ENCODE data around the gene SAP25.
"Not testable (repeated sequence)": the region's sequence is repeated elsewhere in the genome, so short reads cannot be mapped to it uniquely, and the experiment has no call there.

Gene SAP25

DNA sequence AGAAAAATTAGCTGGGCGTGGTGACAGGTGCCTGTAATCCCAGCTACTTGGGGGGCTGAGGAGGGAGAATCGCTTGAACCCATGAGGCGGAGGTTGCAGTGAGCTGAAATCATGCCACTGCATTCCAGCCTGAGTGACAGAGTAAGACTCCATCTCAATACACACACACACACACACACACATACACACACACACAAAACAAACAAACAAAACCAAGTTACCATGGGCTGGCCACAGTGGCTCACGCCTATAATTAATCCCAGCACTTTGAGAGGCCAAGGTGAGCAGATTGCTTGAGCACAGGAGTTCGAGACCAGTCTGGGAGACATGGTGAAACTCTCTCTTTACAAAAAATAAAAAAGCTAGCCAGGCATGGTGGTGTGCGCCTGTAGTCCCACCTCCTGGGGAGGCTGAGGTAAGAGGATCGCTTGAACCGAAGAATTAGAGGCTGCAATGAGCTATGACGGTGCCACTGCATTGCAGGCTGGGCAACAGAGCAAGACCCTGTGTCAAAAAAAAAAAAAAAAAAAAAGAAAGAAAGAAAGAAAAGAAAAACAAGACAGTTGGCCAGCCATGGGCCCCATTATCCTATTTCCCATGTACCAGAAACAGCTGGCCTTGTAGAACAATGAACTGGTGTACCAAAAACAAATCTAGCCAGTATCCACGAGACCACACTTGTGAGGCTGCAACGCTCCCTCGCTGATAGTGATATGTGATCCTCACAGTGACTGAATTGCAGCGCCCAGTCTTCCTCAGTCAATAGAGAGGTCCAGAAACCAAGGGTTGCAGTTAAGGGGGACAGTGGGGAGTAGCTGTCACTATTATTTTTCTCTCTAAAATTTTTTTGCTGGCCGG lies 41.3 kb downstream of the SAP25 start:
- DNase-seq (ENCODE audit: low spot score) = no peak

DNA sequence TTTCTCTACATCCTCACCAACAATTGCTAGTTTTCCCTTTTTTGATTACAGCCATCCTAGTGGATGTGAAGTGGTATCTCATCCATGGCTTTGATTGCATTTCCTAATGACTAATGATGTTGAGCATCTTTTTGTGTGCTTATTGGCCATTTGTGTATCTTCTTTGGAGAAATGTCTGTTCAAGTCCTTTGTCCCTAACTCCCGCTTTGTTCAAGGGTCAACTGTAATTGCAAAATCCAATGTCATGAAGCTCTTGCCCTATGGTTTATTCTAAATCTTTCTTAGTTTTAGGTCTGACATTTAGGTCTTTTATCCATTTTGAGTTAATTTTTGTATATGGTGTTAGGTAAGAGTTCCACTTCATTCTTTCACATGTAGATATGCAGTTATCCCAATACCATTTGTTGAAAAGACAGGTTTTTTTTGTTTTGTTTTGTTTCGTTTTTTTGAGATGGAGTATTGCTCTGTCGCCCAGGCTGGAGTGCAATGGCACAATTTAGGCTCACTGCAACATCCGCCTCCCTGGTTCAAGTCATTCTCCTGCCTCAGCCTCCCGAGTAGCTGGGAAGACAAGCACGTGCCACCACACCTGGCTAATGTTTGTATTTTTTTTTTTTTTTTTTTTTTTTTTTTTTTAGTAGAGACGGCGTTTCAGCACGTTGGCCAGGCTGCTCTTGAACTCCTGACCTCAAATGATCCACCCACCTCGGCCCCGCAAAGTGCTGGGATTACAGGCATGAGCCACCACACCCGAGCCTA lies 45.4 kb downstream of the SAP25 start:
- DNase-seq (ENCODE audit: low spot score) = not testable (repeated sequence)

More for the DNA sequence above, 41.3 kb downstream of the SAP25 start:
- TF ChIP-seq, protein P1, sequence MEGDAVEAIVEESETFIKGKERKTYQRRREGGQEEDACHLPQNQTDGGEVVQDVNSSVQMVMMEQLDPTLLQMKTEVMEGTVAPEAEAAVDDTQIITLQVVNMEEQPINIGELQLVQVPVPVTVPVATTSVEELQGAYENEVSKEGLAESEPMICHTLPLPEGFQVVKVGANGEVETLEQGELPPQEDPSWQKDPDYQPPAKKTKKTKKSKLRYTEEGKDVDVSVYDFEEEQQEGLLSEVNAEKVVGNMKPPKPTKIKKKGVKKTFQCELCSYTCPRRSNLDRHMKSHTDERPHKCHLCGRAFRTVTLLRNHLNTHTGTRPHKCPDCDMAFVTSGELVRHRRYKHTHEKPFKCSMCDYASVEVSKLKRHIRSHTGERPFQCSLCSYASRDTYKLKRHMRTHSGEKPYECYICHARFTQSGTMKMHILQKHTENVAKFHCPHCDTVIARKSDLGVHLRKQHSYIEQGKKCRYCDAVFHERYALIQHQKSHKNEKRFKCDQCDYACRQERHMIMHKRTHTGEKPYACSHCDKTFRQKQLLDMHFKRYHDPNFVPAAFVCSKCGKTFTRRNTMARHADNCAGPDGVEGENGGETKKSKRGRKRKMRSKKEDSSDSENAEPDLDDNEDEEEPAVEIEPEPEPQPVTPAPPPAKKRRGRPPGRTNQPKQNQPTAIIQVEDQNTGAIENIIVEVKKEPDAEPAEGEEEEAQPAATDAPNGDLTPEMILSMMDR (IDR thresholded peaks at IDR 0.05; ENCODE audit: extremely low read depth, missing control alignments) = no peak

DNA sequence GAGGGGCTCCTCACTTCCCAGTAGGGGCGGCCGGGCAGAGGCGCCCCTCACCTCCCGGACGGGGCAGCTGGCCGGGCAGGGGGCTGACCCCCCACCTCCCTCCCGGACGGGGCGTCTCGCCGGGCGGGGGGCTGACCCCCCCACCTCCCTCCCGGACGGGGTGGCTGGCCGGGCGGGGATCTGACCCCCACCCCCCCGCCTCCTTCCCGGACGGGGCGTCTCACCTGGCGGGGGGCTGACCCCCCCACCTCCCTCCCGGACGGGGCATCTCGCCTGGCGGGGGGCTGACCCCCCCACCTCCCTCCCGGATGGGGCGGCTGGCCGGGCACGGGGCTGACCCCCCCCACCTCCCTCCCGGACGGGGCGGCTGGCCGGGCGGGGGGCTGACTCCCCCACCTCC lies 50.5 kb downstream of the SAP25 start:
- DNase-seq (ENCODE audit: low spot score) = not testable (repeated sequence)
